K562 (cell line): ENCODE measurements around the gene LAMP1. TPM values are rescaled to one million over a fixed set of nuclear protein-coding genes. Genes with fewer than 3 reads are reported as not detected.

Experiments
- ETV5 ChIP-seq: sonication (generic); formaldehyde crosslinking; IDR thresholded peaks from 2 replicates; pipeline ENCODE4 v1.4.0; 2020; ENCODE audit warnings: low read depth, mild to moderate bottlenecking, missing genetic modification reagents
- FOXA1 ChIP-seq: fragments of 450-650 bp; IDR thresholded peaks from 2 replicates; pipeline ENCODE4 v1.6.1; 2016; ENCODE audit warnings: mild to moderate bottlenecking, borderline replicate concordance
- LARP7 ChIP-seq: fragments of 450-650 bp; IDR thresholded peaks from 2 replicates; pipeline ENCODE4 v1.6.1; 2016
- MBD2 ChIP-seq: sonication (generic); IDR thresholded peaks from 2 replicates; pipeline ENCODE4 v1.6.1; 2016; ENCODE audit warnings: low read depth, borderline replicate concordance
- MITF ChIP-seq: IDR thresholded peaks from 2 replicates; pipeline ENCODE4 v1.6.1; 2014; ENCODE audit warnings: antibody characterized with exemption
- RNF2 ChIP-seq: sonication (generic); IDR thresholded peaks from 2 replicates; pipeline ENCODE4 v1.6.1; 2016
- SMAD4 ChIP-seq: fragments of 250-450 bp; sonication (Bioruptor Pico); conservative IDR thresholded peaks from 2 replicates; pipeline ENCODE4 v1.8.0; 2021; ENCODE audit warnings: inconsistent platforms, mild to moderate bottlenecking, moderate library complexity
- TCF7L2 ChIP-seq: fragments of 150-350 bp; IDR thresholded peaks from 2 replicates; pipeline ENCODE4 v1.6.1; 2016; ENCODE audit warnings: low read depth, mild to moderate bottlenecking, low read length, moderate library complexity
- TRIM24 ChIP-seq, 2 experiments: fragments of 450-650 bp; IDR thresholded peaks; 2 replicates each; pipeline ENCODE4 v1.6.1; 2016
- ZBTB26 ChIP-seq: fragments of 450-650 bp; formaldehyde crosslinking; IDR thresholded peaks from 2 replicates; pipeline ENCODE4 v1.4.0; 2022; ENCODE audit warnings: missing genetic modification characterization
- polyA plus RNA-seq, 8 experiments: library from polyadenylated mRNA; depleted of rRNA in 4 of 8; stranded (reverse) in 5 of 8; unstranded in 3 of 8; fragments of >200 nt; fragmentation: Nextera tagmentation in 2 of 8; fragmentation: Illumina TruSeq in 1 of 8; extraction: Ambion mirVana in 2 of 8; extraction: Trizol in 1 of 8; gene quantifications; 2 replicates each; pipeline versions ENCODE4 v1.2.1 to v1.2.3, GENCODE V29; 2011 to 2014; ENCODE audit warnings: inconsistent platforms in 1 of 8, missing spikeins in 1 of 8
- total RNA-seq, 7 experiments: library from RNA; depleted of rRNA in 6 of 7; stranded (reverse); fragments of >200 nt in 6 of 7; fragmentation: Illumina TruSeq in 2 of 7; extraction: Trizol in 2 of 7; gene quantifications; 2 replicates each; pipeline versions ENCODE4 v1.2.1 to v1.2.3, GENCODE V29; 2011 to 2021; ENCODE audit warnings: low replicate concordance in 1 of 7

LAMP1 gene
- total and polyA plus RNA-seq, 9 of the 15 experiments (the other 6 are each of a cell fraction or from before 2014, with no cell fraction given) = 2.2 to 70.1 (median 30.5) TPM

- TF ChIP-seq RNF2 (no peak), SMAD4 (CRISPR knock-in tag) (no peak), MITF (no peak), TCF7L2 (no peak), ZBTB26 (CRISPR knock-in tag) (no peak), LARP7 (no peak), ETV5 (no peak), FOXA1 (no peak), TRIM24 (IDR thresholded peaks at IDR 0.05) (no peak), MBD2 (no peak)
Measured at GRCh38 chr13:113322890-113323651, 26.0 kb downstream of the LAMP1 start (continued).
